ENCODE measurements around the gene ZDHHC24.
"Not testable (repeated sequence)": the region's sequence is repeated elsewhere in the genome, so short reads cannot be mapped to it uniquely, and the experiment has no call there.

Gene ZDHHC24

DNA sequence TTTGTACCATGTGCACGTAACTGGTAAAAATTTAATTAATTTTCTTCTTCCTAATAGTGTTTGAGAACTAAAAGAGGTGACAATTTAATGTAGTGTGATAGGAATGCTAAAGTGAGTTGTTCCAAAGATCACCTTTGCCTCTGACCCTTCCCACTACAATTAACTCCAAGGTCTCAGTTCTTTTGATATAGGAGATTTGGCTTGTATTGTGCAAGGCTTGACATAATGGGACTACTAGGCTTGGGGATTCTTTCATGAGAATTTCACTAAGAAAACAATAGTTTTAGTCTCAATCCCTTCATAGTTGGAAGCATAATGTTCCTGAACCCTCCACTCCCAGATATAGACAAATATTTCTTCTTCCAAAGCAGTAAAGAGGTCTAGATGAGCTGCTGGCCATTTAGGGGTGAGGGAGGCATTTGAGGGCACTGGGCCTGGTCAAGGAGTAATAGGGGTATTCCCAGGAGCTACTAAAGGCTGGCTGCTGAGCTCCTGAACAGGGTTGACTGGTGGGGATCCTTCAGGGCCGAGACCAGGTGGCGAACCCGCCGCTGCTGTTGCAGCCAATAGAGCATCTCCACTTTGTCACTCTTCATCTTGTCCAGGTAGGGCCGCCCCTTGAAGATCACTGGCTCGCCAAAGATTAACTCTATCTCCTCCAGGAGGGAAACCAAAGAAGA is 44.3 kb upstream of the ZDHHC24 start:
- no peak for DNase-seq (ENCODE audit: low read depth)

GRCh38 chr11:66589315-66589714 is 43.5 kb upstream of the ZDHHC24 start:
- H3K4me3 ChIP-seq (ENCODE audit: low read length); DNase-seq (ENCODE audit: low read depth): not testable (repeated sequence)

More for the DNA sequence above, 44.3 kb upstream of the ZDHHC24 start:
- TF ChIP-seq, protein P1, sequence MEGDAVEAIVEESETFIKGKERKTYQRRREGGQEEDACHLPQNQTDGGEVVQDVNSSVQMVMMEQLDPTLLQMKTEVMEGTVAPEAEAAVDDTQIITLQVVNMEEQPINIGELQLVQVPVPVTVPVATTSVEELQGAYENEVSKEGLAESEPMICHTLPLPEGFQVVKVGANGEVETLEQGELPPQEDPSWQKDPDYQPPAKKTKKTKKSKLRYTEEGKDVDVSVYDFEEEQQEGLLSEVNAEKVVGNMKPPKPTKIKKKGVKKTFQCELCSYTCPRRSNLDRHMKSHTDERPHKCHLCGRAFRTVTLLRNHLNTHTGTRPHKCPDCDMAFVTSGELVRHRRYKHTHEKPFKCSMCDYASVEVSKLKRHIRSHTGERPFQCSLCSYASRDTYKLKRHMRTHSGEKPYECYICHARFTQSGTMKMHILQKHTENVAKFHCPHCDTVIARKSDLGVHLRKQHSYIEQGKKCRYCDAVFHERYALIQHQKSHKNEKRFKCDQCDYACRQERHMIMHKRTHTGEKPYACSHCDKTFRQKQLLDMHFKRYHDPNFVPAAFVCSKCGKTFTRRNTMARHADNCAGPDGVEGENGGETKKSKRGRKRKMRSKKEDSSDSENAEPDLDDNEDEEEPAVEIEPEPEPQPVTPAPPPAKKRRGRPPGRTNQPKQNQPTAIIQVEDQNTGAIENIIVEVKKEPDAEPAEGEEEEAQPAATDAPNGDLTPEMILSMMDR (conservative IDR thresholded peaks at IDR 0.05; ENCODE audit: low read depth, low read length): no peak
- no peak overlapping the region for H3K4me3 ChIP-seq (ENCODE audit: low read length)

DNA sequence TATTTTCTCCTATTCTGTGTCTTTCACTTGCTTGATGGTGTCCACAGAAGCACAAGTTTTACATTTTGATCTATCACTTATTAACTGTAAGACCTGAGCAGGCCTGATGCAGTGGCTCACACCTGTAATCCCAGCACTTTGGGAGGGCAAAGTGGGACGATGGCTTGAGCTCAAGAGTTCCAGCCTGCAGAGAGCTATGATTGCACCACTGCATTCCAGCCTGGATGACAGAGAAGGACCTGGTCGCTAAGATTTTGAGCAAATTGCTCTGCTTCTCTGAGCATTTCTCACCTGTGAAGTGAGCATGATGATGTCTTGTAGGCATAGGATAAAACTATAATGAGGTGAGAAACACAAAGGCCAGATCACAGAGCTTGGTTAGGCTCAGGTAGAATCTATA is 40.3 kb upstream of the ZDHHC24 start:
- DNase-seq (ENCODE audit: low read depth): no peak

GRCh38 chr11:66585447-66585846 is 39.6 kb upstream of the ZDHHC24 start:
- DNase-seq (ENCODE audit: low read depth): not testable (repeated sequence)

More for the DNA sequence above, 40.3 kb upstream of the ZDHHC24 start:
- H3K4me3 ChIP-seq (ENCODE audit: low read length): no peak overlapping the region
- TF ChIP-seq, protein P1 (conservative IDR thresholded peaks at IDR 0.05; ENCODE audit: low read depth, low read length): no peak

GRCh38 chr11:66582565-66583147 is 36.8 kb upstream of the ZDHHC24 start:
- DNase-seq (ENCODE audit: low read depth); H3K4me3 ChIP-seq (ENCODE audit: low read length): not testable (repeated sequence)

More at GRCh38 chr11:66585447-66585846, 39.6 kb upstream of the ZDHHC24 start:
- H3K4me3 ChIP-seq (ENCODE audit: low read length): not testable (repeated sequence)

DNA sequence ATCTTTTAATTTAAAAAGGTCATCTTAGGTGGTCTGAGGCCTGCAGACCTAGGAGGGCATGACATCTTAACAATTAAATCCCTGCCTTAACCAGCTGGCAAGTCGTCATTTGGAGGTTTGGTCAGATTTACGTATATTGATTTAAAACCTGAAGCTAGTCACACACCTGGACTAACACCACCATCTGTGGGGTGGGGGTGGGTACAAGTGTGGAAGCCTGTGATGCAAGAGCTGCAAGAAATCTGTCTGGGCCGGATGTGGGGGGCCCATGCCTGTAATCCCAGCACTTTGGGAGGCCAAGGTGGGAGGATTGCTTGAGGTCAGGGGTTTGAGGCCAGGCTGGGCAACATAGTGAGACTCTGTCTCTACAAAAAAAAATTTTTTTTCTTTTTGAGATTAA is 35.4 kb upstream of the ZDHHC24 start:
- TF ChIP-seq, protein P1 (conservative IDR thresholded peaks at IDR 0.05; ENCODE audit: low read depth, low read length): no peak
- DNase-seq (ENCODE audit: low read depth): no peak
- no peak overlapping the region for H3K4me3 ChIP-seq (ENCODE audit: low read length)

DNA sequence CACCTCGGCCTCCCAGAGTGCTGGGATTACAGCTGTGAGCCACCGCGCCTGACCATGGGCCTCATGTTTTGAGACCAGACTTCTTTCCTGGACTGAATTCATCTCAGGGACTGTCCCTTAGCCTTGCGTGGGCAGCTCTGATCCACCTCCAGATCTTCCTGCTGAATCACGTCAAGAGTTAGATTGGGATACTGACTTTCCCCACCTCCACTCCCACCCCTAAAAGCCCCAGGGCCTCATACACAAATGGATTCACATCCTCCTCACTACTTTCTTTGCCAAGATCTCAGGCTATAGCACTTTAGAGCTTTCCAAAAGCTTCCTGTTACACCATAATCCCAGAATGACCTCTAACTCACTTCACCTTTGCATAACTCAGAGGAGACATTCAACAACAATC is 35.0 kb upstream of the ZDHHC24 start:
- TF ChIP-seq, protein P1 (conservative IDR thresholded peaks at IDR 0.05; ENCODE audit: low read depth, low read length): no peak
- H3K4me3 ChIP-seq (ENCODE audit: low read length): no peak overlapping the region
- no peak for DNase-seq (ENCODE audit: low read depth)

- no peak for DNase-seq (ENCODE audit: low read depth)
- no peak overlapping the region for H3K4me3 ChIP-seq (ENCODE audit: low read length)
Measured at GRCh38 chr11:66579017-66579606, 33.3 kb upstream of the ZDHHC24 start.

More at GRCh38 chr11:66579017-66579606, 33.3 kb upstream of the ZDHHC24 start:
- TF ChIP-seq, protein P1 (conservative IDR thresholded peaks at IDR 0.05; ENCODE audit: low read depth, low read length): peak; percentile 85

Data from retinal pigment epithelial cell (primary cell).